A549 (cell line): ENCODE data around the gene NRM. TPM values are rescaled to one million over a fixed set of nuclear protein-coding genes. Genes with fewer than 3 reads are reported as not detected.
A peak's percentile ranks its signal among the peaks of the same experiment; 100 is the strongest.
"Not testable (repeated sequence)": the region's sequence is repeated elsewhere in the genome, so short reads cannot be mapped to it uniquely, and the experiment has no call there.

Experiments used
- ATAC-seq, 2 experiments: fragments of 200-7000 bp in 1 of 2; fragments of >200 bp in 1 of 2; cut with Nextera tagmentation in 1 of 2; cut with Tn5 transposase in 1 of 2; 3 replicates each; pipeline versions ENCODE4 v1.8.0 to v1.9.1; 2018 to 2020; ENCODE audit warnings: mild to moderate bottlenecking in 1 of 2, moderate library complexity in 1 of 2
- CTCF ChIA-PET: fragments of 300-600 bp; sonication (Branson Sonifier 250); formaldehyde crosslinking; extraction: SDS; loops from one replicate; lab custom pipeline; 2021; ENCODE audit warnings: antibody characterized with exemption, inconsistent platforms; lab: Yijun Ruan, JAX
- POLR2A ChIA-PET: fragments of 350-600 bp; formaldehyde crosslinking; extraction: SDS; loops from one replicate; lab custom pipeline; 2021; ENCODE audit warnings: antibody characterized with exemption, inconsistent platforms; lab: Yijun Ruan, JAX
- DNase-seq, 2 experiments: peaks; one replicate each; pipeline versions ENCODE4 v3.0.0 to v3.0.0-alpha.2; 2011 to 2016; ENCODE audit warnings: low read depth in 1 of 2, low spot score in 1 of 2
- FAIRE-seq: peaks from 2 replicates; lab custom pipeline; 2011; peaks lifted over from hg19 to GRCh38; lab: Jason Lieb, UNC
- H3K27ac ChIP-seq, 2 experiments: fragments of >200 bp; sonication (Bioruptor Twin); formaldehyde crosslinking; 3 replicates each; pipeline ENCODE4 v1.5.1; 2016 to 2017
- H3K4me1 ChIP-seq: fragments of >200 bp; sonication (Bioruptor Twin); formaldehyde crosslinking; 3 replicates; pipeline ENCODE4 v1.6.1; 2016
- H3K4me2 ChIP-seq: fragments of >200 bp; sonication (Bioruptor Twin); formaldehyde crosslinking; 3 replicates; pipeline ENCODE4 v1.6.1; 2016
- H3K4me3 ChIP-seq: fragments of >200 bp; sonication (Bioruptor Twin); formaldehyde crosslinking; 3 replicates; pipeline ENCODE4 v1.5.1; 2016
- H3K9me3 ChIP-seq: fragments of >200 bp; sonication (Bioruptor Twin); formaldehyde crosslinking; 3 replicates; pipeline ENCODE4 v1.6.1; 2016
- BHLHE40 ChIP-seq: IDR thresholded peaks from 2 replicates; pipeline ENCODE4 v1.6.1; 2012; ENCODE audit warnings: low read depth, low read length, inconsistent platforms
- CEBPB ChIP-seq, 2 experiments: fragments of >200 bp in 1 of 2; sonication (Bioruptor Twin) in 1 of 2; formaldehyde crosslinking in 1 of 2; IDR thresholded peaks; 2 replicates each; pipeline ENCODE4 v1.6.1; 2012 to 2016
- FOSB ChIP-seq: fragments of 250-450 bp; sonication (Bioruptor Pico); IDR thresholded peaks from 2 replicates; pipeline ENCODE4 v1.5.0; 2020; ENCODE audit warnings: mild to moderate bottlenecking, moderate library complexity
- FOXS1 ChIP-seq: fragments of 250-450 bp; sonication (Bioruptor Pico); IDR thresholded peaks from 2 replicates; pipeline ENCODE4 v1.5.0; 2020; ENCODE audit warnings: mild to moderate bottlenecking, moderate library complexity
- GATA3 ChIP-seq: IDR thresholded peaks from 2 replicates; pipeline ENCODE4 v1.6.1; 2012; ENCODE audit warnings: borderline replicate concordance
- HOXA7 ChIP-seq: fragments of 250-450 bp; sonication (Bioruptor Pico); IDR thresholded peaks from 2 replicates; pipeline ENCODE4 v1.5.0; 2020; ENCODE audit warnings: mild to moderate bottlenecking, moderate library complexity
- HOXB13 ChIP-seq: fragments of 250-450 bp; sonication (Bioruptor Pico); IDR thresholded peaks from 2 replicates; pipeline ENCODE4 v1.5.0; 2020; ENCODE audit warnings: low read depth, mild to moderate bottlenecking, moderate library complexity
- JUNB ChIP-seq: fragments of >200 bp; sonication (Bioruptor Twin); formaldehyde crosslinking; IDR thresholded peaks from 2 replicates; pipeline ENCODE4 v1.6.1; 2016
- MAFK ChIP-seq: fragments of 450-650 bp; IDR thresholded peaks from 2 replicates; pipeline ENCODE4 v1.6.1; 2014; ENCODE audit not compliant: partially characterized antibody
- MAZ ChIP-seq: fragments of 150-350 bp; IDR thresholded peaks from 2 replicates; pipeline ENCODE4 v1.6.1; 2014; ENCODE audit warnings: antibody characterized with exemption, low read depth, low read length, borderline replicate concordance
- PHF8 ChIP-seq: fragments of 200-600 bp; sonication (generic); IDR thresholded peaks from 2 replicates; pipeline ENCODE4 v1.6.1; 2016; ENCODE audit warnings: low read depth, mild to moderate bottlenecking, antibody characterized with exemption, moderate library complexity, borderline replicate concordance
- POLR2AphosphoS2 ChIP-seq: conservative IDR thresholded peaks from 2 replicates; pipeline ENCODE4 v1.6.1; 2012; ENCODE audit warnings: low read length, improper control_type of control experiment, inconsistent platforms
- RCOR1 ChIP-seq: fragments of 150-350 bp; IDR thresholded peaks from 2 replicates; pipeline ENCODE4 v1.6.1; 2014; ENCODE audit warnings: antibody characterized with exemption, low read length, low read depth
- TFCP2L1 ChIP-seq: fragments of 250-450 bp; sonication (Bioruptor Pico); IDR thresholded peaks from 2 replicates; pipeline ENCODE4 v1.5.0; 2021; ENCODE audit warnings: mild to moderate bottlenecking
- ZC3H11A ChIP-seq: fragments of 450-650 bp; IDR thresholded peaks from 2 replicates; pipeline ENCODE4 v1.6.1; 2014; ENCODE audit warnings: antibody characterized with exemption, mild to moderate bottlenecking
- ZFP36 ChIP-seq: fragments of 450-650 bp; IDR thresholded peaks from 2 replicates; pipeline ENCODE4 v1.6.1; 2014; ENCODE audit warnings: borderline replicate concordance; ENCODE audit not compliant: partially characterized antibody
- ZSCAN20 ChIP-seq: fragments of 250-450 bp; sonication (Bioruptor Pico); IDR thresholded peaks from 2 replicates; pipeline ENCODE4 v1.8.0; 2022; ENCODE audit warnings: mild to moderate bottlenecking, moderate library complexity
- WGBS: methylation state at CpG from one replicate; pipeline ENCODE4 v1.1.6; 2017; ENCODE audit errors: missing lambda C conversion rate; 5-methylcytosine and 5-hydroxymethylcytosine counted together
- polyA plus RNA-seq, 4 experiments: library from polyadenylated mRNA; depleted of rRNA in 3 of 4; stranded (reverse); fragments of >200 nt; fragmentation: RNase III in 1 of 4; extraction: RNeasy Plus Mini Kit Qiagen cat#74134 plus additional on column Dnase treatment in 1 of 4; gene quantifications; 2 replicates in 3 of 4; 3 replicates in 1 of 4; pipeline ENCODE4 v1.2.3, GENCODE V29; 2011 to 2017
- TF ChIP-seq, protein P1 (sequence below): IDR thresholded peaks from 2 replicates; pipeline ENCODE4 v1.6.1; 2012
- TF ChIP-seq, protein P2 (sequence below): fragments of 250-450 bp; sonication (Bioruptor Pico); IDR thresholded peaks from 2 replicates; pipeline ENCODE4 v1.5.0; 2020; ENCODE audit warnings: low read depth, mild to moderate bottlenecking, moderate library complexity
- TF ChIP-seq, protein P3 (sequence below): fragments of 250-450 bp; sonication (Bioruptor Pico); IDR thresholded peaks from 2 replicates; pipeline ENCODE4 v1.5.0; 2021; ENCODE audit warnings: mild to moderate bottlenecking, moderate library complexity, borderline replicate concordance
- TF ChIP-seq, protein P4 (sequence below): IDR thresholded peaks from 2 replicates; pipeline ENCODE4 v1.6.1; 2012
- TF ChIP-seq, protein P5 (sequence below): fragments of >200 bp; sonication (Bioruptor Twin); formaldehyde crosslinking; IDR thresholded peaks from 2 replicates; pipeline ENCODE4 v1.6.1; 2016
- TF ChIP-seq, protein P6 (sequence below): IDR thresholded peaks from 2 replicates; pipeline ENCODE4 v1.6.1; 2012; ENCODE audit warnings: low read depth, borderline replicate concordance

Gene NRM
- polyA plus RNA-seq, 2 of the 4 experiments (the other 2 are of a cell fraction), result 11.3 to 13.0 TPM

DNA sequence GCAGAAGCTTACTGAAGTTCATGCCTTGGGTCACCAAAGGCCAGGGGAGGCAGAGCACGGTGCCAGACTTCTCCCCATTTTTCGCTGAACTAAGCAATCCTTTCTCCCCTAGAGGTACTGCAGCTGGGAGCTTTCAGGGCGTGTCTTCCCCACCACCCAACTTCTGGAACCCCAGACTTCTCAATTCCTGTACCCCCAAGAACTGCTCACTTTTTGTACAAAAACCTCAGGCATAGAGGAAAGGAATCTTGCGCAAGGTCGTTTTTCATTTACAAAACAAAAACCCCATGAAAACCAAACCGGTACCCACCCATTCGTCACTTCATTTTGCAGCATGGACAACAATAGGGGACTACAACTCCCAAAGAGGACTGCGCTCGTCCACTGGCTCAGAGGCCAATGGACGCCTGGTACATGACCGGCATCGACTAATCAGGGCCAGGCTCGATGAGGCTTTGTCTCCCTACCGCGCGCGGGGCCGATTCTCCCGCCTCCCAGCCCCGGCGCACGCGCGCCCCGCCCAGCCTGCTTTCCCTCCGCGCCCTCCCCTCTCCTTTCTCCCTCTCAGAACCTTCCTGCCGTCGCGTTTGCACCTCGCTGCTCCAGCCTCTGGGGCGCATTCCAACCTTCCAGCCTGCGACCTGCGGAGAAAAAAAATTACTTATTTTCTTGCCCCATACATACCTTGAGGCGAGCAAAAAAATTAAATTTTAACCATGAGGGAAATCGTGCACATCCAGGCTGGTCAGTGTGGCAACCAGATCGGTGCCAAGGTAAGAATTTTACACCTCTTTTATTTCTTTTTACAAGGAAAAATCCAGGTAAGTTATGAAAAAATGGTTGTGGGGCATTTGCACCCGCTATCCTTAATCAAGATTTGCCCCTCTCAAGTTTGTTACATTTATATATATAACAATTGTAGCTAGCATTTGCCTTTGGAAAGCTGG, 29.3 kb upstream of the NRM start, which contains the start of gene TUBB (continued):
- TF ChIP-seq GATA3 (no peak), RCOR1 (no peak), HOXB13 (CRISPR knock-in tag) (no peak), HOXA7 (CRISPR knock-in tag) (no peak)
- TF ChIP-seq, protein P1, sequence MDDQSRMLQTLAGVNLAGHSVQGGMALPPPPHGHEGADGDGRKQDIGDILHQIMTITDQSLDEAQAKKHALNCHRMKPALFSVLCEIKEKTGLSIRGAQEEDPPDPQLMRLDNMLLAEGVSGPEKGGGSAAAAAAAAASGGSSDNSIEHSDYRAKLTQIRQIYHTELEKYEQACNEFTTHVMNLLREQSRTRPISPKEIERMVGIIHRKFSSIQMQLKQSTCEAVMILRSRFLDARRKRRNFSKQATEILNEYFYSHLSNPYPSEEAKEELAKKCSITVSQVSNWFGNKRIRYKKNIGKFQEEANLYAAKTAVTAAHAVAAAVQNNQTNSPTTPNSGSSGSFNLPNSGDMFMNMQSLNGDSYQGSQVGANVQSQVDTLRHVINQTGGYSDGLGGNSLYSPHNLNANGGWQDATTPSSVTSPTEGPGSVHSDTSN, result no peak
- TF ChIP-seq, protein P2, sequence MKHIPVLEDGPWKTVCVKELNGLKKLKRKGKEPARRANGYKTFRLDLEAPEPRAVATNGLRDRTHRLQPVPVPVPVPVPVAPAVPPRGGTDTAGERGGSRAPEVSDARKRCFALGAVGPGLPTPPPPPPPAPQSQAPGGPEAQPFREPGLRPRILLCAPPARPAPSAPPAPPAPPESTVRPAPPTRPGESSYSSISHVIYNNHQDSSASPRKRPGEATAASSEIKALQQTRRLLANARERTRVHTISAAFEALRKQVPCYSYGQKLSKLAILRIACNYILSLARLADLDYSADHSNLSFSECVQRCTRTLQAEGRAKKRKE (CRISPR knock-in tag), result no peak

DNA sequence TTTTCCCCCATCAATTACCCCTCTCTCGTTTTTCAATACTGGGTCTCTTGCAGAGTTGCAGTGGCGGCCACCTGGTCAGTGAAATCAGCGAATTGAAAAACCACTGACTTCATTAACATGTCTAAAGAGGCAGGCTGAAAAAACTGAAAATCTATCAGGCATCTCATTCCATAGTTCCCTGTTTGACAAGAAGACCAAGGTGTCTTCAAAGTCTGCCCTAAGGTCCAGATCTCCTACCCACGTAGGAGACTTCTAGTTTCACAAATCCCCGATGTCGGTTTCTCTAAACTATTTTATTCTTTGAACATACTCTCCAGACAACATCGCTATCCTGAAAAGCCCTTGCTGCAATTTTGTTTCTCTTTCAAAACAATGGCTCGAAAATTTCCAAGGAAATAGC, 28.6 kb upstream of the NRM start:
- CTCF ChIA-PET, result interaction anchor here (0.7 to 18.8 kb wide), 4 partner anchors 11 to 238 kb away, joined by 3 to 539 read pairs (median 6); partner anchors contain the start of gene DHX16
- ATAC-seq (no peak), FAIRE-seq (no peak), DNase-seq (no peak)
- POLR2A ChIA-PET, result no interaction called here
- Histone ChIP-seq H3K4me2 (peak overlapping the region; percentile 87), H3K27ac (peak overlapping the region; percentile 99 to 100), H3K4me3 (peak overlapping the region; percentile 98), H3K4me1 (peaks cover 39% of the 10 kb centered on the region), H3K9me3 (no peaks in the 10 kb centered on the region)
- whole genome bisulfite sequencing, result 25% methylated on average over 8 of the region's 8 CpGs
- TF ChIP-seq POLR2AphosphoS2, result no peak
- no peak for TF ChIP-seq HOXB13 (CRISPR knock-in tag)
- TF ChIP-seq, protein P2 (CRISPR knock-in tag), result no peak
- TF ChIP-seq MAFK, result no peak
- TF ChIP-seq, protein P3, sequence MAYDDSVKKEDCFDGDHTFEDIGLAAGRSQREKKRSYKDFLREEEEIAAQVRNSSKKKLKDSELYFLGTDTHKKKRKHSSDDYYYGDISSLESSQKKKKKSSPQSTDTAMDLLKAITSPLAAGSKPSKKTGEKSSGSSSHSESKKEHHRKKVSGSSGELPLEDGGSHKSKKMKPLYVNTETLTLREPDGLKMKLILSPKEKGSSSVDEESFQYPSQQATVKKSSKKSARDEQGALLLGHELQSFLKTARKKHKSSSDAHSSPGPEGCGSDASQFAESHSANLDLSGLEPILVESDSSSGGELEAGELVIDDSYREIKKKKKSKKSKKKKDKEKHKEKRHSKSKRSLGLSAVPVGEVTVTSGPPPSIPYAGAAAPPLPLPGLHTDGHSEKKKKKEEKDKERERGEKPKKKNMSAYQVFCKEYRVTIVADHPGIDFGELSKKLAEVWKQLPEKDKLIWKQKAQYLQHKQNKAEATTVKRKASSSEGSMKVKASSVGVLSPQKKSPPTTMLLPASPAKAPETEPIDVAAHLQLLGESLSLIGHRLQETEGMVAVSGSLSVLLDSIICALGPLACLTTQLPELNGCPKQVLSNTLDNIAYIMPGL (CRISPR knock-in tag), result no peak
- no peak for TF ChIP-seq PHF8
- no peak for TF ChIP-seq FOSB
- TF ChIP-seq BHLHE40, result no peak
- TF ChIP-seq, protein P4, sequence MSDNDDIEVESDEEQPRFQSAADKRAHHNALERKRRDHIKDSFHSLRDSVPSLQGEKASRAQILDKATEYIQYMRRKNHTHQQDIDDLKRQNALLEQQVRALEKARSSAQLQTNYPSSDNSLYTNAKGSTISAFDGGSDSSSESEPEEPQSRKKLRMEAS, result no peak
- no peak for TF ChIP-seq CEBPB (IDR thresholded peaks at IDR 0.05)
- no peak for TF ChIP-seq FOXS1 (CRISPR knock-in tag)
- no peak for TF ChIP-seq TFCP2L1
- TF ChIP-seq, protein P5, sequence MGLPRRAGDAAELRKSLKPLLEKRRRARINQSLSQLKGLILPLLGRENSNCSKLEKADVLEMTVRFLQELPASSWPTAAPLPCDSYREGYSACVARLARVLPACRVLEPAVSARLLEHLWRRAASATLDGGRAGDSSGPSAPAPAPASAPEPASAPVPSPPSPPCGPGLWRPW, result no peak
- no peak for TF ChIP-seq ZFP36
- TF ChIP-seq JUNB, result no peak
- no peak for TF ChIP-seq ZSCAN20
- no peak for TF ChIP-seq ZC3H11A
- TF ChIP-seq, protein P6, sequence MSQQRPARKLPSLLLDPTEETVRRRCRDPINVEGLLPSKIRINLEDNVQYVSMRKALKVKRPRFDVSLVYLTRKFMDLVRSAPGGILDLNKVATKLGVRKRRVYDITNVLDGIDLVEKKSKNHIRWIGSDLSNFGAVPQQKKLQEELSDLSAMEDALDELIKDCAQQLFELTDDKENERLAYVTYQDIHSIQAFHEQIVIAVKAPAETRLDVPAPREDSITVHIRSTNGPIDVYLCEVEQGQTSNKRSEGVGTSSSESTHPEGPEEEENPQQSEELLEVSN, result no peak
- TF ChIP-seq MAZ, result no peak

DNA sequence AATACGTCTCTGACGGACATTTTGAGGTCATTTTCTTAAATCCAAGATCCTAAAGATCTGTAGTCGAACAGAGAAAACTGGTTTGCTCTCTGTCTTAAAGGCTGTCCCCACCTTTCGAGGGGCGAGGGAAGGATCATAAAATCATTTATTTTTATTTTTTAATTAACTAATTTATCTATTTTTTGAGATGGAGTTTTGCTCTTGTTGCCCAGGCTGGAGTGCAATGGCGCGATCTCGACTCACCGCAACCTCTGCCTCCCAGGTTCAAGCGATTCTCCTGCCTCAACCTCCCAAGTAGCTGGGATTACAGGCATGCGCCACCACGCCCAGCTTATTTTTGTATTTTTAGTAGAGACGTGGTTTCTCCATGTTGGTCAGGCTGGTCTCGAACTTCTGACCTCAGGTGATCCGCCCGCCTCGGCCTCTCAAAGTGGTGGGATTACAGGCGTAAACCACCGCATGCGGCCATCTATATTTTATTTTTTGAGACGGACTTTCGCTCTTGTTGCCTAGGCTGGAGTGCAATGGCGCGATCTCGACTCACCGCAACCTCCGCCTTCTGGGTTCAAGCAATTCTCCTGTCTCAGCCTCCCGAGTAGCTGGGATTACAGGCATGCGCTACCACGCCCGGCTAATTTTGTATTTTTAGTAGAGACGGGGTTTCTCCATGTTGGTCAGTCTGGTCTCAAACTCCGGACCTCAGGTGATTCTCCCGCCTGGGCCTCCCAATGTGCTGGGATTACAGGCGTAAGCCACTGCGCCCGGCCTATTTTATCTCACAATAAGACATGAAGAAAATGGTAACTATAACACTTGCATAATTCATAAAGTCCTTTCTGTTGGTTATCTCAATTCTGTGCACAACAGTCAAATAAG, 27.3 kb upstream of the NRM start:
- Histone ChIP-seq H3K4me1 (peaks cover 26% of the 10 kb centered on the region), H3K4me3 (peak overlapping the region; percentile 52), H3K4me2 (peak overlapping the region; percentile 87), H3K27ac (peak overlapping the region; percentile 99 to 100)
- not testable (repeated sequence) for ATAC-seq, FAIRE-seq, DNase-seq, H3K9me3 ChIP-seq
- 77% methylated on average over 37 of the region's 37 CpGs for WGBS
- ChIA-PET POLR2A (interaction anchor here (0.8 to 1.4 kb wide), 11 partner anchors 11 to 101 kb away, joined by 3 to 12 read pairs (median 4); partner anchors contain the start of genes FLOT1, MRPS18B, NRM and PPP1R10), CTCF (interaction anchor here (0.6 to 18.8 kb wide), 6 partner anchors 9 to 129 kb away, joined by 3 to 539 read pairs (median 4); partner anchors contain the start of gene DHX16)
